Stimulated activated CD8-positive, alpha-beta memory T cell treated with anti-CD3 and anti-CD28 coated beads, Interleukin-2, amount 100 ng/mL, for 1 hour (primary cell): Measurements from ENCODE around the gene NTN1.
"Not testable (repeated sequence)": the region's sequence is repeated elsewhere in the genome, so short reads cannot be mapped to it uniquely, and the experiment has no call there.

ENCODE experiments used
- DNase-seq, 2 donors: peaks; one replicate each; pipeline ENCODE4 v3.0.0-alpha.2; 2020; ENCODE audit warnings: low read depth in 2 of 2

Gene NTN1

GRCh38 chr17:9123594-9124553 lies 102.6 kb downstream of the NTN1 start:
- no peak for DNase-seq

GRCh38 chr17:9124554-9124935 lies 103.2 kb downstream of the NTN1 start:
- no peak for DNase-seq

- DNase-seq, result no peak
Observed at GRCh38 chr17:9125722-9126121, 104.4 kb downstream of the NTN1 start.

DNA sequence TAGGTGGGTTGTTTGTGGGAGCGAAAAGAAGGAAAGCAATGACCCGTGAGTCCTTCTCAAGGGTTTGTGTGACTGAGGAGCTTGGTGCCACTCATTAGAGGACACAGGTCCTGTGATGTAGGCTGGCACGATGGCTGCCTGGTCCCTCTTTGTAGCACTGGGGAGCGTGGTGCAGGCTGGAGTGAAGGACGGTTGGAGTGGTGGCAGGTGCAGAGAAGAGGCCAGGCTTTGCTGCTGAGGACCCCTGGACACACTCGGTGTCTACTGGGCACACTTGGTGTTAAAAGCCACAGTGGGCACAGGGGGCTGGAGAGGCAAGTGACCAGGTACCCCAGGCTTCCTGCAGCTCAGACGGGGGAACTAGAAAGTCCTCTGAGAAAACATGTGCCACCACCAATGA lies 106.0 kb downstream of the NTN1 start:
- DNase-seq, result no peak

GRCh38 chr17:9131371-9131770 lies 110.1 kb downstream of the NTN1 start:
- DNase-seq, result no peak

DNA sequence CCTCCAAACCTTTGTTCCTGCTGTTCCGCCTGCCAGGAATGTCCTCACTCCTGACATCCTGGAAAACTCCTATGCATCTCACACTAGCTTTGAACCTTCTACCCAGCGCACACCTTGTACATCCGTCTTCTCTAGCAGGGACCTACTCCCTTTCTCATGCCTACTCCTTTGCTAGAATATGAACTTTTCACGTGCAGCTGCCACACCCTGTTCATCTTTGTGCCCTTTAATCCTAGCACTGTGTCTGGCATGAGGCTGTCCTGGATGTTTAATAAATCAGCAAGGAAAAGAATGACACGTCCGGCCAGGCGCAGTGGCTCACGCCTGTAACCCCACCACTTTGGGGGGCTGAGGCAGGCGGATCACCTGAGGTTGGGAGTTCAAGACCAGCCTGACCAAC lies 111.0 kb downstream of the NTN1 start:
- no peak for DNase-seq

DNA sequence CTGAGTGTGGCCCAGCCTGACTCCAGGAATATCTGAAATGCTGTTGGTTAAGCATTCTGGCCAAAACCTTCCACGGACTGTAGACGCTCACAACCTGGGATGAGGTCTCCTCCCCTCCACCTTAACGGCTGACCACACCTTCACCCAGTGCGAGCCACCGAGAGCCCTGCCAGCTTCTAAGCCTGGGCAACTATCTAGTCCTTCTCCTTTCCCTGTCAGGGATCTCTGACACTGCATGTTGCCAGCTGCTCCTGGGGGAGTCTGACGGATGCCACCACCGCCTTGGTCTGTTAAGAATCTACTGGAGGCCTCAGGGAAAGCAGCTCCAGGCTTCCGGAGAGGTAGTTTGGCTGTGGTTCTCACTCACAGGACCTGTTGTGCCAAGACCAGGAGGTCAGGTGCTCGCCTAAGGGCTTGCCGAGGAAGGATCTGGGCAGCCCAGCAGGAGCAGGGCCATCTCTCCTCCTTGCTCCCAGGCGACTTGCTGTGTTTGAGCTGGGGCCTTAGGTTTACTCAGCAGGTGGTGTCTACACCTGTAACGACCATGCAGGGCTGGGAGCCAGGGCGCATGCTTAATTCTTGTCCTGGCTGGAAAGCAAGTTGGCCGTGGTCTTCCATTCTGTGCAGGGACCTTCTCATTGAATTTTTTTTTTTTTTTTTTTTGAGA lies 111.8 kb downstream of the NTN1 start:
- no peak for DNase-seq

DNA sequence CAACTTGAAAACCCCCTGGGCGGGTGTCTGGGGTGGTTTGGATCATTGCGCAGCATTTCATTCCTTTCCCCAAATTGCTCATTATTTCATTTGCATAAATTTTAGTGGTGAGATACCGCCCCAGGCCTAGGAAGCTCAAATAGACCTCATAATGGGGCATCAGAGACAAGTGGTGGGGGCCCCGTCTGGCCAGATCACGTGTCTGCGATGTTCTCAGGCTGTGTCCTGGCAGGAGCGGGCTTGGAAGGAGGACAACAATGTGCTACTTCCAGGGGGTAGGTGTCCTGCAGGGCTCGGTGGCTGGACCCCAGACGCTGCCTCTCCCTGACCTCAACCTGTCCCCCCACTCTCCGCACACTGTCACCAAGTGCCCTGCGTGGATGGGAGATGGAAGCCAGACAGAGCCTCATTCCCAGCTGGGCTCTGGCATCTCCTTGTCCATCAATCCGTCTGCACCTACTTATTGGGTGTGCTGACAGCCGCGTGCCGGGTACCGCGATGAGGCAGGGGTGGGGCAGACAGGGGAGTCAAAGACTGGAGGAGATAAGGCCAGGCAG lies 116.9 kb downstream of the NTN1 start:
- no peak for DNase-seq

DNA sequence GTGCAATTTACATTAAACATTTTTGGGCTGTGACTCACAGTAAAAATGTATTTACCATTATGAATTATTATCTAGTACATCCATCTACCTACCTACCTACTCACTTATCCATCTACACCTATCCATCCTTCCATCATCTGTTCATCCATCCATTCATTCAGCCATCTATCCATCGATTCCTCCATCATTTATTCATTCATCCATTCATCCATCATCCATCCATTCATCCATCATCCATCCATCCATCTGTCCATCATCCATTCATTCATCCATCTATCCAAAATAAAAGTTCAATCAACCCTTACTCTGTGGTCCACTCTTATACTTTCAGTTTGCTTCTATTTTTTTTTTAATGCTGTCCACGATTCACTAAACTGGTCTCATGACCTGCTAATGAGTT lies 118.4 kb downstream of the NTN1 start:
- DNase-seq, result no peak

DNA sequence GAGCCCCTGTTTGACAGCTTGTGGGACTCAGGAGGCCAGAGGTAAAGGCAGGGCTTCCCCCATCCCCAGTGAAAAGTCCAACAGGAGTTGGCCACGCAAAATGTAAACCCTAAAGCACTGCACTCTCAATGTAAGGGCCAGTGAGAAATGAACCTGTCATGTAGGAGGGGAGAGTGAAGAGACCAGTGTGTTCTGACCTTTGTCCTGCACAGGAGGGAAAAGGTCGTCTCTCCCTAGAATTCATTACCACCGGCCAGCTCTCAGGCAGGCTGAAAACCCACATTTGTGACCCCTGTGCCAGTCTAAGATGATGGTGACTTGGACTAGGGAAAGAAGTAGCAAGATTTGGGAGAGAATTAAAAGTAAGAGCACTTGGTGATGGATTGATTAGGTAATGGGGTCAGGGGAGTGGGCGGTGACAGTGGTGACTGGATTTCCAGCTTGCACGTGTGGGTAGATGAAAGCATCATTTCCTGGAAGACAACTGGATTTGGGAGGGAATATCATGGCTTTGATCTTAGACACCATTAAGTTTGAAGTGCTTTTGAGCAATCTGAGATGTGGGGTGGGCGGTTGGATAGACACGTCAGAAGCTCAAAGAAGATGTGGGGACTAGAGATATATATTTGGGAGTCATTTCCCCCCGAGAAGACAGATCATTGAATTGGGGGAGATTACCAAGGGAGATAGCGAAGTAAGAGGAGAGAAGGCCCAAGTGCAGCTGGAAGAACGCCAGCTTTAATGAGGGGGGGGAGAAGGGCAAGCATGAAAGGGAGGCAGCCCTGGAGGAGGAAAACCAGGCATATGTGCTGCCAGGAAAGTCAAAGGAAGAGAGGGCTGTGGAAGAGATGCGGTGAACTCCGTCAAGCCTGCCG lies 119.5 kb downstream of the NTN1 start:
- DNase-seq, result no peak

GRCh38 chr17:9141425-9141753 lies 120.1 kb downstream of the NTN1 start:
- DNase-seq, result no peak

DNA sequence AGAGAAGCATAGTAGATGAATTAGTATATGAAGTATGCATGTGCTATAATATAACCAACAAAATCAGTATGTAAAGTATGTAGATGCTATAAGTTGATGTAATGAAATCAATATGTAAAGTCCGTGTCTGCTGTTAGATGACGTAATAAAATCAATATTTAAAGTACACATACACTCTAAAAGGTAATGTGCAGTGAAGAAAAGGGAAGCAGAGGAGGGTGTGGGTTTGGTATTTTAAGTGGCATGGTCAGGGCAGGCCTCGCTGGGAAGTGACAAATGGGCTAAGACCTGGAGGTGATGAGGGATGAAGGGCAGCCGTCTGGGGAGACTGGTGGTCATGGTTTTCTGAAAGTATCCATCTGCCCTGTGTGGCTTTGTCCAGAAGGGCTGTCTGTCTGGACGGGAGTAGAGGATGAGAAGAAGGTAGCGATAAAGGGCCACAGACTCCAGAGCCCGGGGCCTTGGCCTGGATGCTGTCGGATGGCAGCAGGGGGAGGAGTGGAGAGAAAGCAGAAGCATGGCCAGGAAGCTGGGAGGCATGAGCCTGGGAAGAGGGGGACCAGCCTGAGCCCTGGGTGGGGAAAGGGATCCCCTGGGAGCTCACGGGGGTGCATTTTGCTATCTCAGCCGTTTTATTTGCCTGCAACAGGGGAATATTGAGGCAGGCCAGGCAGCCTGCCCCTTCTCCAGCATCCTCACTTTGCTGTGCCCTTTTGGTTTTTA lies 121.6 kb downstream of the NTN1 start:
- no peak for DNase-seq

DNA sequence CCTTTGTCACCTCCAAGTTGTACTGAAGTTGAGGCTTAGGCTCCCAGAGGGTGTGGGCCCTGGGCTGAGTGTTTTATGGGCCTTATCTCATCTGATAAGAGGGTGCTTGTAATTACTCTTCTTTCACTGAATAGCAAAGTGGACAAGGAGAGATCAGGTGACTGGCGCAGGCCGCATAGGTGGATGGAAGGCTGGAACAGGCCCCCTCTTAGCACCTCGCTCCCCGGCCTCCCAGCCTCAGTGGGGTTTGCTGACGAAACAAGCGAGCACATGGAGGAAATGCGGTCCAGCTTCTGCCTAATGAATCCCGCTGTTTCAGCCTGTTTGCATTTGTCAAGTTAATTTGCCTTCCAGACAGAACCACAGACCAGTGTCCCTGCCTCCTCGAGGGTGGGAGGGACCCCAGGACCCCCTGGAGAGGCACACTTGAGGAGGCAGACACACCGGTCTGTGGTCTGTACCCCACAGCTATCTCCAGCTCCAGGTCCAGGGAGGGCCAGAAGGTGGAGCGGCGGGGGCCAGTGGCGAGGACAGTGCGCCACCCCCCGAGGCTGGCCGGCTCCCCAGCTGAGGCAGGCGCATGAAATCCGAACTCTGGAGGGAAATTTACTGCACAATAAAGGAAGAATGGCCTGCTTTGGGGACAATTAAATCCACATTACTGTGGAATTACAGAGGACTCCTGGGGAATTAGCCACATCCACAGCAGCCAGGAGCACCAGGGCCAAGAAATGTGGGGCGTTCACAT lies 123.4 kb downstream of the NTN1 start:
- DNase-seq, result no peak

DNA sequence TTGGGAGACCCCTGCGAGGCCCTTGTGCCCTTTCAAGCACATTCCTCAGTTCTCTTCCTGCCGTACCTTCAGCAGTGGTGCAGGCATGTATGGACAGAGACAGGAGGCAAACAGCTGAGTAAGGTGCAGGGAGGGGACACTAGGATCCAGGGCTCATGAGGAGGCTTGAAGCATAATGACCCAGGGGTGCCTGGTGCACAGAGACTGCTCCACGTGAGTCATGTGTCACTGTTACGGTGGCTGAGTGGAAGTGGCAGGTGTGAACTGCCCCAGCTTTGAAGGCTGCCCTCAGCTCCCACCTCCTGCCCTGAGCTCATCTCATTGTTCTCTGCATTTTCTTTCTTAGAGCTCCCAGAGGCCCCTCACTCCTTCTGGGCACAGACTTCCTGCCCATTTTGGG lies 124.8 kb downstream of the NTN1 start:
- DNase-seq, result no peak

- DNase-seq, result no peak
Observed at GRCh38 chr17:9148905-9149525, 127.7 kb downstream of the NTN1 start.

- no peak for DNase-seq
Observed at GRCh38 chr17:9150446-9151090, 129.3 kb downstream of the NTN1 start.

DNA sequence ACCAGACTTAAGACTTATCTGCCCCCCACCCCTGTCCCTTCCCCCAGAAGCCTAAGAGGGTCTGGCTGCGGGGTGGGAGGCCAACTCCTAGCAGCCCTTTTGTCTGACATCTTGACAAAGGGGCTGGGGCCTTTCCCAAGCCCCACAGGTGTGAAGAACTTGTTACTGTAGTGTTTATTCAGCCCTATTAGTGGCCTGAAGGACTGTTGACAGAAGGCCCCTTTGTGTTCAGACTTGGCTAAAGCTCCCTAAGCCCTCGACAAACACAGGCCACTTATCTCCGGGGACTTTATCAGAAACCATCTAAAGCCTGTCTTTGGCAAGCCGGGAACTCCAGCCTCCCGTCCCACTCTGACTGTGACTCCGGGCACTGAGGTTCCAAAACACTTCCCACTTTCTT lies 129.8 kb downstream of the NTN1 start:
- no peak for DNase-seq

GRCh38 chr17:9151740-9152139 lies 130.4 kb downstream of the NTN1 start:
- DNase-seq, result not testable (repeated sequence)

DNA sequence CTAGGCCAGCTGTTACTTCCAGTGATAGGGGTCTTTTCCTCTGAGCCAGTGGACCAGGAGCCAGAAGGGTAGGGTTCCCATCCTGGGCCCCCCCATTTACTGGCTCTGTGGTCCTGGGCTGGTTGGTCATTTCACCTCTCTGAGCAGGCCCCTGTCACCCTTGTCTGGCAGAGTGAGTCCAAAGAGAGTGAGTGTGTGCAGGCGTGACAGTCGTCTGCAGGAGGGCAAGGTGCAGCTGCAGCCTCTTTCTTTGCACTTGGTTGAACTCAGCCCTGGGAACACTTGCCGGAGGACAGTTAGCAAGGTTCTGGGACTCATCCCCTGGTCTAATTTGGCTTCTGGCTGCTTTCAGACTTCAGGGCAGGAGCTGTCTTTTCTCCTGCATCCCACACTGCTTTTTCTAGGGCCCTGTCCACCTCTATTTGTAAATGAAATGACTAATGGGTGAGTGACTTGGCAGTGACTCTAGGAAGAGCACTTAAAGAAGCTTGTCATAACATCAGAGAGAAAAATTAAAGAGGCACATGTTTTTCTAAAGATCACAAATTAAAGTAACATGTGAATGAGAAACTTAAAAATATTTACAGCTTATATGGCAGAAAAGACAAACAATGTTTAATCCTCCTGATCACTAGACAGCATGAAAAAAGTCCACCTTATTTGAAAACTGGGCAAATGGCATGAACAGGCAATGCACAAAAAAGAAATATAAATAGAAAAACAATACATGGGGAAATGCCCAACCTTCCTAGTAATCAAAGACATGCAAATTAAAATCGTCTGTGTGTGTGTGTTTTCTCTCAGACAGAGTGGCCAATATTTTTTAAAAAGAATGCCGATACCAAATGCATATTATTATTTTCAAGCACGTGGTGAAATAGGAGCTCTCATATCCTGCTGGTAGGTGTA lies 137.5 kb downstream of the NTN1 start:
- DNase-seq, result no peak
